H1 (cell line): ENCODE measurements around the gene PKD2L2. TPM values are rescaled to one million over a fixed set of nuclear protein-coding genes. Genes with fewer than 3 reads are reported as not detected.

ENCODE experiments used
- CTCF ChIA-PET: fragments of 300-600 bp; sonication (Branson Sonifier 250); formaldehyde crosslinking; loops from one replicate; lab custom pipeline; 2021; ENCODE audit not compliant: partially characterized antibody; lab: Charles Lee
- POLR2A ChIA-PET: fragments of 300-600 bp; sonication (Branson Sonifier 250); formaldehyde crosslinking; loops from one replicate; lab custom pipeline; 2021; ENCODE audit warnings: inconsistent platforms; ENCODE audit not compliant: partially characterized antibody; lab: Charles Lee
- DNase-seq, 2 experiments: peaks; one replicate each; pipeline versions ENCODE4 v3.0.0 to v3.0.0-alpha.2; 2010 to 2022; ENCODE audit warnings: low spot score in 2 of 2, low read depth in 1 of 2, mixed read lengths in 1 of 2
- FAIRE-seq: peaks from 2 replicates; lab custom pipeline; 2011; peaks lifted over from hg19 to GRCh38; lab: Jason Lieb, UNC
- H2AFZ ChIP-seq: 2 replicates; pipeline ENCODE4 v1.8.1; 2012; ENCODE audit warnings: low read length, inconsistent platforms
- H2AK5ac ChIP-seq: 2 replicates; pipeline ENCODE4 v1.6.1; 2013; ENCODE audit warnings: low read depth, low read length
- H2BK120ac ChIP-seq: replicated peaks from 2 replicates; pipeline ENCODE3; 2013; ENCODE audit warnings: low read depth, low read length, inconsistent platforms
- H2BK12ac ChIP-seq: 2 replicates; pipeline ENCODE4 v1.6.1; 2013; ENCODE audit warnings: low read depth, low read length
- H2BK15ac ChIP-seq: 2 replicates; pipeline ENCODE4 v1.6.1; 2013; ENCODE audit warnings: low read length
- H2BK20ac ChIP-seq: 2 replicates; pipeline ENCODE4 v1.6.1; 2013; ENCODE audit warnings: low read length
- H2BK5ac ChIP-seq: 2 replicates; pipeline ENCODE4 v1.6.1; 2013; ENCODE audit warnings: low read depth, low read length
- H3K14ac ChIP-seq: 2 replicates; pipeline ENCODE4 v1.6.1; 2013; ENCODE audit warnings: inconsistent platforms; ENCODE audit not compliant: insufficient read length
- H3K18ac ChIP-seq: 2 replicates; pipeline ENCODE4 v1.6.1; 2013; ENCODE audit warnings: low read length; ENCODE audit errors: extremely low read depth
- H3K23ac ChIP-seq: 2 replicates; pipeline ENCODE4 v1.6.1; 2013; ENCODE audit warnings: inconsistent platforms; ENCODE audit not compliant: insufficient read length
- H3K23me2 ChIP-seq: 2 replicates; pipeline ENCODE4 v1.6.1; 2013; ENCODE audit warnings: low read depth, low read length
- H3K27ac ChIP-seq: 2 replicates; pipeline ENCODE4 v1.6.1; 2011; ENCODE audit warnings: low read depth, low read length, inconsistent platforms
- H3K27me3 ChIP-seq, 4 experiments: replicated peaks in 1 of 4; 1 replicate in 1 of 4; 2 replicates in 3 of 4; pipeline versions ENCODE4 v1.6.1 to v1.8.1; 2011 to 2013; ENCODE audit warnings: low read length in 3 of 4, mild to moderate bottlenecking in 3 of 4, inconsistent platforms in 2 of 4, mixed read lengths in 2 of 4, moderate library complexity in 1 of 4; ENCODE audit not compliant: control insufficient read depth in 3 of 4, insufficient read depth in 3 of 4; ENCODE audit errors: extremely low read depth in 1 of 4
- H3K36me3 ChIP-seq, 4 experiments: 2 replicates each; pipeline versions ENCODE4 v1.6.1 to v1.8.1; 2011 to 2013; ENCODE audit warnings: mild to moderate bottlenecking in 4 of 4, low read length in 3 of 4, moderate library complexity in 2 of 4, control low read depth in 1 of 4, inconsistent platforms in 1 of 4; ENCODE audit not compliant: insufficient read depth in 4 of 4, control insufficient read depth in 2 of 4
- H3K4ac ChIP-seq: replicated peaks from 2 replicates; pipeline ENCODE3; 2013; ENCODE audit warnings: low read length, low read depth, mixed read lengths, inconsistent platforms; ENCODE audit not compliant: insufficient read length
- H3K4me1 ChIP-seq, 4 experiments: replicated peaks in 1 of 4; 1 replicate in 1 of 4; 2 replicates in 3 of 4; pipeline versions ENCODE4 v1.6.1 to v1.8.1; 2011 to 2013; ENCODE audit warnings: low read length in 3 of 4, inconsistent platforms in 2 of 4, mixed read lengths in 1 of 4; ENCODE audit not compliant: insufficient read depth in 4 of 4, control insufficient read depth in 3 of 4
- H3K4me2 ChIP-seq, 2 experiments: 2 replicates each; pipeline versions ENCODE4 v1.6.1 to v1.8.1; 2011 to 2013; ENCODE audit warnings: low read depth in 2 of 2, low read length in 2 of 2, control low read depth in 1 of 2, inconsistent platforms in 1 of 2, mild to moderate bottlenecking in 1 of 2; ENCODE audit not compliant: insufficient read depth in 1 of 2
- H3K4me3 ChIP-seq, 4 experiments: fragments of 200-600, 300-600 bp in 1 of 4; sonication (generic), shearing (Covaris generic), sonication (Bioruptor Twin) in 1 of 4; 2 replicates each; pipeline versions ENCODE4 v1.5.1 to v1.8.1; 2011 to 2016; ENCODE audit warnings: low read length in 4 of 4, low read depth in 3 of 4, control low read depth in 2 of 4, inconsistent platforms in 2 of 4, mild to moderate bottlenecking in 2 of 4, mixed read lengths in 1 of 4, moderate library complexity in 1 of 4; ENCODE audit not compliant: insufficient read depth in 2 of 4; ENCODE audit errors: extremely low read depth in 1 of 4
- H3K56ac ChIP-seq: replicated peaks from 2 replicates; pipeline ENCODE3; 2013; ENCODE audit warnings: low read depth, mild to moderate bottlenecking, mixed read lengths, low read length, inconsistent platforms; ENCODE audit not compliant: insufficient read length
- H3K79me1 ChIP-seq: 2 replicates; pipeline ENCODE4 v1.6.1; 2013; ENCODE audit warnings: low read depth, low read length, control low read depth
- H3K79me2 ChIP-seq, 2 experiments: 2 replicates each; pipeline versions ENCODE4 v1.6.1 to v1.8.1; 2012 to 2013; ENCODE audit warnings: low read length in 2 of 2, mild to moderate bottlenecking in 2 of 2, inconsistent platforms in 1 of 2; ENCODE audit not compliant: insufficient read depth in 2 of 2, control insufficient read depth in 1 of 2
- H3K9ac ChIP-seq, 4 experiments: replicated peaks in 1 of 4; 1 replicate in 1 of 4; 2 replicates in 3 of 4; pipeline versions ENCODE4 v1.6.1 to v1.8.1; 2011 to 2013; ENCODE audit warnings: low read depth in 3 of 4, low read length in 3 of 4, control low read depth in 2 of 4, mild to moderate bottlenecking in 2 of 4, moderate library complexity in 2 of 4, inconsistent platforms in 1 of 4; ENCODE audit errors: extremely low read depth in 1 of 4
- H3K9me3 ChIP-seq, 2 experiments: 2 replicates each; pipeline versions ENCODE4 v1.6.1 to v1.8.1; 2012 to 2013; ENCODE audit warnings: mild to moderate bottlenecking in 2 of 2, moderate library complexity in 2 of 2, control low read depth in 1 of 2, inconsistent platforms in 1 of 2, low read depth in 1 of 2, low read length in 1 of 2, mixed read lengths in 1 of 2; ENCODE audit not compliant: insufficient read depth in 2 of 2
- H4K20me1 ChIP-seq, 2 experiments: replicated peaks in 1 of 2; 2 replicates each; pipeline versions ENCODE3 to v1.8.1; 2011 to 2013; ENCODE audit warnings: inconsistent platforms in 2 of 2, low read length in 2 of 2, mild to moderate bottlenecking in 1 of 2; ENCODE audit not compliant: insufficient read depth in 2 of 2, control insufficient read depth in 1 of 2
- H4K5ac ChIP-seq: 2 replicates; pipeline ENCODE4 v1.6.1; 2013; ENCODE audit warnings: low read length, low read depth, mixed read lengths, inconsistent platforms; ENCODE audit not compliant: insufficient read length
- H4K8ac ChIP-seq: 2 replicates; pipeline ENCODE4 v1.8.0; 2013; ENCODE audit warnings: mild to moderate bottlenecking, moderate library complexity, low read length, inconsistent platforms; ENCODE audit not compliant: insufficient read depth; ENCODE audit errors: extremely low read depth
- H4K91ac ChIP-seq: replicated peaks from 2 replicates; pipeline ENCODE3; 2013; ENCODE audit warnings: low read length, mixed read lengths, inconsistent platforms; ENCODE audit not compliant: insufficient read length
- CBX5 ChIP-seq: fragments of 300-800, 300-1000 bp; sonication (generic); IDR thresholded peaks from 2 replicates; pipeline ENCODE4 v1.7.1; 2016; ENCODE audit warnings: antibody characterized with exemption, low read length, low read depth
- CHD2 ChIP-seq: IDR thresholded peaks from 2 replicates; pipeline ENCODE4 v1.6.1; 2012; ENCODE audit warnings: low read length, improper control_type of control experiment
- CREB1 ChIP-seq: IDR thresholded peaks from 2 replicates; pipeline ENCODE4 v1.6.1; 2012; ENCODE audit warnings: inconsistent platforms
- HDAC2 ChIP-seq, 2 experiments: fragments of 300-600 bp in 1 of 2; sonication (generic) in 1 of 2; IDR thresholded peaks; 2 replicates each; pipeline ENCODE4 v1.6.1; 2011 to 2012; ENCODE audit warnings: low read depth in 2 of 2, low read length in 2 of 2, mild to moderate bottlenecking in 2 of 2, moderate library complexity in 2 of 2, borderline replicate concordance in 1 of 2, inconsistent platforms in 1 of 2
- RFX5 ChIP-seq: IDR thresholded peaks from 2 replicates; pipeline ENCODE4 v1.6.1; 2011; ENCODE audit warnings: low read depth, low read length, improper control_type of control experiment, borderline replicate concordance
- SIN3A ChIP-seq, 2 experiments: IDR thresholded peaks in 1 of 2; conservative IDR thresholded peaks in 1 of 2; 2 replicates each; pipeline ENCODE4 v1.6.1; 2011 to 2012; ENCODE audit warnings: low read length in 2 of 2, improper control_type of control experiment in 1 of 2, low read depth in 1 of 2, mild to moderate bottlenecking in 1 of 2
- TAF7 ChIP-seq: optimal IDR thresholded peaks from 2 replicates; pipeline ENCODE3; 2011; ENCODE audit warnings: low read depth, mild to moderate bottlenecking, inconsistent platforms, low read length, moderate library complexity, borderline replicate concordance
- USF2 ChIP-seq: IDR thresholded peaks from 2 replicates; pipeline ENCODE4 v1.6.1; 2011; ENCODE audit warnings: low read length, improper control_type of control experiment
- WGBS, 2 experiments: shearing (Covaris generic) in 1 of 2; methylation state at CpG; one replicate each; pipeline versions ENCODE4 v1.1.6 to v1.1.7; 2013 to 2015; ENCODE audit warnings: low lambda C conversion rate in 2 of 2, mixed read lengths in 2 of 2, inconsistent platforms in 1 of 2, low coverage in 1 of 2, missing lambda C conversion rate in 1 of 2; ENCODE audit not compliant: insufficient replicate concordance in 2 of 2, insufficient coverage in 1 of 2, insufficient read length in 1 of 2; ENCODE audit errors: extremely low coverage in 1 of 2, missing lambda C conversion rate in 1 of 2; 5-methylcytosine and 5-hydroxymethylcytosine counted together
- polyA plus RNA-seq, 7 experiments: library from polyadenylated mRNA; depleted of rRNA in 3 of 7; stranded (reverse) in 5 of 7; unstranded in 2 of 7; fragments of >200 nt in 5 of 7; fragments of 200-250 nt in 2 of 7; gene quantifications; 1 replicate in 5 of 7; 2 replicates in 1 of 7; 4 replicates in 1 of 7; pipeline versions ENCODE4 v1.2.1 to v1.2.3, GENCODE V29; 2011 to 2013; ENCODE audit warnings: missing spikeins in 2 of 7, mixed read lengths in 2 of 7
- total RNA-seq: library from RNA; stranded (reverse); fragmentation: NEBNext Ultra II Directional; extraction: Animal tissue kit (Norgen Biotek cat#: 25700); gene quantifications from 2 replicates; pipeline ENCODE4 v1.2.1, GENCODE V29; 2021
- TF ChIP-seq, protein P1 (sequence below), 3 experiments: IDR thresholded peaks; 1 replicate in 2 of 3; 2 replicates in 1 of 3; pipeline versions ENCODE4 v1.5.1 to v1.6.1; 2011; ENCODE audit warnings: low read length in 3 of 3, mild to moderate bottlenecking in 3 of 3, inconsistent platforms in 2 of 3, low read depth in 1 of 3, moderate library complexity in 1 of 3; ENCODE audit not compliant: insufficient read depth in 1 of 3; ENCODE audit errors: control extremely low read depth in 1 of 3

The PKD2L2 gene
- total and polyA plus RNA-seq, 2 of the 8 experiments (the other 6 are each of a cell fraction or from before 2014, with no cell fraction given) = not detected

- Histone ChIP-seq H3K4me1 (no peaks in the 10 kb centered on the region), H3K79me2 (no peaks in the 10 kb centered on the region), H3K4ac (no peak overlapping the region), H3K56ac (no peak overlapping the region), H3K23ac (no peak overlapping the region), H3K79me1 (no peaks in the 10 kb centered on the region), H4K5ac (no peak overlapping the region), H3K27me3 (no peaks in the 10 kb centered on the region), H3K18ac (no peak overlapping the region), H2BK12ac (no peak overlapping the region), H2BK15ac (no peak overlapping the region), H2AFZ (no peak overlapping the region), H3K9me3 (no peaks in the 10 kb centered on the region), H3K14ac (no peak overlapping the region), H3K23me2 (no peaks in the 10 kb centered on the region), H4K8ac (no peak overlapping the region), H3K36me3 (peaks cover 3 to 39% (median 5%) of the 10 kb centered on the region in 4 experiments; a peak in 6 of 8 replicates), H4K20me1 (no peaks in the 10 kb centered on the region), H2BK20ac (no peak overlapping the region), H2AK5ac (no peak overlapping the region), H2BK120ac (no peak overlapping the region), H3K9ac (no peak overlapping the region), H3K4me3 (no peak overlapping the region), H3K27ac (no peak overlapping the region), H4K91ac (no peak overlapping the region), H2BK5ac (no peak overlapping the region), H3K4me2 (no peak overlapping the region)
- CTCF ChIA-PET = no interaction called here
- POLR2A ChIA-PET = no interaction called here
- 93% methylated on average over 4 of the region's 4 CpGs; no CpG with 5 or more reads in 1 of the 2 experiments for WGBS, 2 experiments
- no peak for FAIRE-seq
- no peak for DNase-seq
- no peak for TF ChIP-seq RFX5
- no peak for TF ChIP-seq TAF7
- TF ChIP-seq CBX5 = no peak
- TF ChIP-seq CREB1 = no peak
- no peak for TF ChIP-seq HDAC2 (IDR thresholded peaks at IDR 0.05; ENCODE audit: borderline replicate concordance in 1 of 2, low read depth in 2 of 2, low read length in 2 of 2)
- TF ChIP-seq, protein P1, sequence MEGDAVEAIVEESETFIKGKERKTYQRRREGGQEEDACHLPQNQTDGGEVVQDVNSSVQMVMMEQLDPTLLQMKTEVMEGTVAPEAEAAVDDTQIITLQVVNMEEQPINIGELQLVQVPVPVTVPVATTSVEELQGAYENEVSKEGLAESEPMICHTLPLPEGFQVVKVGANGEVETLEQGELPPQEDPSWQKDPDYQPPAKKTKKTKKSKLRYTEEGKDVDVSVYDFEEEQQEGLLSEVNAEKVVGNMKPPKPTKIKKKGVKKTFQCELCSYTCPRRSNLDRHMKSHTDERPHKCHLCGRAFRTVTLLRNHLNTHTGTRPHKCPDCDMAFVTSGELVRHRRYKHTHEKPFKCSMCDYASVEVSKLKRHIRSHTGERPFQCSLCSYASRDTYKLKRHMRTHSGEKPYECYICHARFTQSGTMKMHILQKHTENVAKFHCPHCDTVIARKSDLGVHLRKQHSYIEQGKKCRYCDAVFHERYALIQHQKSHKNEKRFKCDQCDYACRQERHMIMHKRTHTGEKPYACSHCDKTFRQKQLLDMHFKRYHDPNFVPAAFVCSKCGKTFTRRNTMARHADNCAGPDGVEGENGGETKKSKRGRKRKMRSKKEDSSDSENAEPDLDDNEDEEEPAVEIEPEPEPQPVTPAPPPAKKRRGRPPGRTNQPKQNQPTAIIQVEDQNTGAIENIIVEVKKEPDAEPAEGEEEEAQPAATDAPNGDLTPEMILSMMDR (IDR thresholded peaks at IDR 0.05; ENCODE audit: control extremely low read depth in 1 of 3, insufficient read depth in 1 of 3, low read depth in 1 of 3, low read length in 3 of 3) = no peak
- TF ChIP-seq CHD2 = no peak
- no peak for TF ChIP-seq SIN3A (conservative IDR thresholded peaks at IDR 0.05 in 1 of 2, IDR thresholded peaks at IDR 0.05 in 1 of 2; ENCODE audit: low read depth in 1 of 2, low read length in 2 of 2)
- TF ChIP-seq USF2 = no peak
Measured at GRCh38 chr5:137959488-137959887, 70.2 kb downstream of the PKD2L2 start.
